Epithelial cell of esophagus (primary cell): ENCODE results near the gene CDH4.
"Not testable (repeated sequence)": the region's sequence is repeated elsewhere in the genome, so short reads cannot be mapped to it uniquely, and the experiment has no call there.

Experiments used
- DNase-seq: peaks from one replicate; pipeline ENCODE4 v3.0.0; 2010; ENCODE audit warnings: low read depth
- H3K4me3 ChIP-seq: 2 replicates; pipeline ENCODE4 v1.5.1; 2011; ENCODE audit warnings: mild to moderate bottlenecking, low read length, control low read depth
- TF ChIP-seq, protein P1 (sequence below): IDR thresholded peaks from 2 replicates; pipeline ENCODE4 v1.5.1; 2011; ENCODE audit warnings: low read depth, mild to moderate bottlenecking, low read length, control low read depth, inconsistent platforms; ENCODE audit not compliant: insufficient read depth; ENCODE audit errors: missing control alignments

CDH4 gene

GRCh38 chr20:61267241-61267640 lies 15.2 kb downstream of the CDH4 start:
- no peak overlapping the region for H3K4me3 ChIP-seq
- TF ChIP-seq, protein P1, sequence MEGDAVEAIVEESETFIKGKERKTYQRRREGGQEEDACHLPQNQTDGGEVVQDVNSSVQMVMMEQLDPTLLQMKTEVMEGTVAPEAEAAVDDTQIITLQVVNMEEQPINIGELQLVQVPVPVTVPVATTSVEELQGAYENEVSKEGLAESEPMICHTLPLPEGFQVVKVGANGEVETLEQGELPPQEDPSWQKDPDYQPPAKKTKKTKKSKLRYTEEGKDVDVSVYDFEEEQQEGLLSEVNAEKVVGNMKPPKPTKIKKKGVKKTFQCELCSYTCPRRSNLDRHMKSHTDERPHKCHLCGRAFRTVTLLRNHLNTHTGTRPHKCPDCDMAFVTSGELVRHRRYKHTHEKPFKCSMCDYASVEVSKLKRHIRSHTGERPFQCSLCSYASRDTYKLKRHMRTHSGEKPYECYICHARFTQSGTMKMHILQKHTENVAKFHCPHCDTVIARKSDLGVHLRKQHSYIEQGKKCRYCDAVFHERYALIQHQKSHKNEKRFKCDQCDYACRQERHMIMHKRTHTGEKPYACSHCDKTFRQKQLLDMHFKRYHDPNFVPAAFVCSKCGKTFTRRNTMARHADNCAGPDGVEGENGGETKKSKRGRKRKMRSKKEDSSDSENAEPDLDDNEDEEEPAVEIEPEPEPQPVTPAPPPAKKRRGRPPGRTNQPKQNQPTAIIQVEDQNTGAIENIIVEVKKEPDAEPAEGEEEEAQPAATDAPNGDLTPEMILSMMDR, result no peak
- no peak for DNase-seq

DNA sequence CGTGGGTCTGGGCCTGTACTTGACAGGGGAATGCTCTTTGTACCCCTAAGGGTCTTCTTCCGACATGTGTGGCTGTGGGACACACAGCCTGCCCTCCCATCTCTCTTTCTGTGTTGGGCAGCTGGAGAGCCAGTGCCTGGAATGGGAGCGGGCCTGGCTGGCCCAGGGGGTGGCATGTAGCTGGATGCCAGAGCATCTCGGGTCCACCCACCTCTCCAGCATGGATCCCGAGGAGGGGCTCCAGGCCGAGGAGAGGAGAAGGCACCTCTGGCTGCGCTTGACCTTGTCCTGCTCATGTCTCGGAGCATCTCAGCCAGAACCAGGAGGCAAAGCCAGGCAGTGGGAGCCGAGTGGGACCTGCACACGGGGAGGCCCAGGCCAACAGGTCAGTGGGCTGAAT lies 16.0 kb downstream of the CDH4 start:
- no peak for DNase-seq
- no peak overlapping the region for H3K4me3 ChIP-seq
- TF ChIP-seq, protein P1, result no peak

GRCh38 chr20:61271312-61272231 lies 19.5 kb downstream of the CDH4 start:
- DNase-seq, result no peak
- TF ChIP-seq, protein P1, result no peak
- no peak overlapping the region for H3K4me3 ChIP-seq

DNA sequence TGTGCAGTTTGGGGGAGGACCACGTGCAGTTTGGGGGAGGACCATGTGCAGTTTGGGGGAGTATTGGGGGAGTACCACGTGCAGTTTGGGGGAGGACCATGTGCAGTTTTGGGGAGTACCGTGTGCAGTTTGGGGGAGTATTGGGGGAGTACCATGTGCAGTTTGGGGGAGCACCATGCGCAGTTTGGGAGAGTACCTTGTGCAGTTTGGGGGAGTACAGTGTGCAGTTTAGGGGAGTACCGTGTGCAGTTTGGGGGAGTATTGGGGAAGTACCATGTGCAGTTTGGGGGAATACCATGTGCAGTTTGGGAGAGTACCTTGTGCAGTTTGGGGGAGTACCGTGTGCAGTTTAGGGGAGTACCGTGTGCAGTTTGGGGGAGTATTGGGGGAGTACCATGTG lies 21.0 kb downstream of the CDH4 start:
- not testable (repeated sequence) for DNase-seq, H3K4me3 ChIP-seq

DNA sequence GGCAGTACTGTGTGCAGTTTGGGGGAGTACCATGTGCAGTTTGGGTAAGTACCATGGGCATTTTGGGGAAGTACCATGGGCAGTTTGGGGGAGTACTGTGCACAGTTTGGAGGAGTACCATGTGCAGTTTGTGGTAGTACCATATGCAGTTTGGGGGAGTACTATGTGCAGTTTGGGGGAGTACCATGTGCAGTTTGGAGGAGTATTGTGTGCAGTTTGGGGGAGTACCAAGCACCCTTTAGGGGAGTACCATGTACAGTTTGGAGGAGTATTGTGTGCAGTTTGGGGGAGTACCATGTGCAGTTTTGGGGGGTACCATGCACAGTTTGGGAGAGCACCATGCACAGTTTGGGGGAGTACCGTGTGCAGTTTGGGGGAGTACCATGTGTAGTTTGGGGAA lies 21.6 kb downstream of the CDH4 start:
- DNase-seq, H3K4me3 ChIP-seq: not testable (repeated sequence)

DNA sequence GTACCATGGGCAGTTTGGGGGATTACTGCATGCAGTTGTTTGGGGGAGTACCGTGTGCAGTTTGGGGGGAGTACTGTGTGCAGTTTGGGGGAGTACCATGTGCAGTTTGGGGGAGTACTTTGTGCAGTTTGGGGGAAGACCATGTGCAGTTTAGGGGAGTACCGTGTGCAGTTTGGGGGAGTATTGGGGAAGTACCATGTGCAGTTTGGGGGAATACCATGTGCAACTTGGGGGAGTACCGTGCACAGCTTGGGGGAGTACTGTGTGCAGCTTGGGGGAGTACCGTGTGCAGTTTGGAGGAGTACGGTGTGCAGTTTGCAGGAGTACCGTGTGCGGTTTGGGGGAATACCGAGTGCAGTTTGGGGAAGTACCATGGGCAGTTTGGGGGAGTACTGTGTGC lies 22.3 kb downstream of the CDH4 start:
- no peak overlapping the region for H3K4me3 ChIP-seq
- TF ChIP-seq, protein P1, result no peak
- no peak for DNase-seq

DNA sequence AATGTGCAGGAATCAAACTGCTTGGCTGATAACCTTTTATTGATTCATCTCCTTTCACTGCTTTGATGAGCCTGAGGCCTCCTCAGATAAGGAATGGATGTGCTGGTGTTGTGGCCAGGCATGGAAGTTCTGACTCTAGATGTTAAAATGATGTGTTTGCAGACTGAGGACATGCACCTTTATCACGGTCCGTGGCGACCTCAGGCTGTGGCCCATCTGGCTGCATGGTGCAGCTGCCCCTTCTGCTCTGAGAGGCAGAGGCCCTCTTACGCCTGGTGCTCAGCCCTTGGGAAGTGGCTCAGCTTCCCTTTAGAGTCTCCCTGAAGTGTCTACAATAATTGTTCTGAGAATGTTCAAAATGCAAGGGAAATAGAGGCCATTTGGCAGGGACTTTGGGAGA lies 26.2 kb downstream of the CDH4 start:
- H3K4me3 ChIP-seq, result no peak overlapping the region
- TF ChIP-seq, protein P1, result no peak
- no peak for DNase-seq

- TF ChIP-seq, protein P1, result no peak
Observed at GRCh38 chr20:61279621-61280150, 27.6 kb downstream of the CDH4 start.

More at GRCh38 chr20:61279621-61280150, 27.6 kb downstream of the CDH4 start:
- no peak overlapping the region for H3K4me3 ChIP-seq
- DNase-seq, result no peak
